H9 (cell line): ENCODE data around the gene OSBP. TPM values are rescaled to one million over a fixed set of nuclear protein-coding genes. Genes with fewer than 3 reads are reported as not detected.

Experiments used
- DNase-seq: peaks from one replicate; pipeline ENCODE4 v3.0.0-alpha.2; 2017
- H2AFZ ChIP-seq: one replicate; pipeline ENCODE4 v1.6.1; 2013; ENCODE audit warnings: mild to moderate bottlenecking, low read length, control low read depth, moderate library complexity
- H2AK5ac ChIP-seq: 2 replicates; pipeline ENCODE4 v1.6.1; 2013; ENCODE audit warnings: low read length, control low read depth, mixed read lengths; ENCODE audit not compliant: insufficient read length
- H2BK120ac ChIP-seq: one replicate; pipeline ENCODE4 v1.6.1; 2013; ENCODE audit warnings: low read depth, mild to moderate bottlenecking, low read length, control low read depth, inconsistent platforms; ENCODE audit not compliant: poor library complexity, severe bottlenecking
- H2BK12ac ChIP-seq: 2 replicates; pipeline ENCODE4 v1.6.1; 2013; ENCODE audit warnings: low read length, control low read depth, mixed read lengths, low read depth; ENCODE audit not compliant: insufficient read length
- H2BK15ac ChIP-seq: 2 replicates; pipeline ENCODE4 v1.6.1; 2013; ENCODE audit warnings: low read depth, low read length, control low read depth
- H2BK20ac ChIP-seq: one replicate; pipeline ENCODE4 v1.6.1; 2013; ENCODE audit warnings: low read depth, mild to moderate bottlenecking, low read length, control low read depth, inconsistent platforms; ENCODE audit not compliant: poor library complexity, severe bottlenecking
- H2BK5ac ChIP-seq: 2 replicates; pipeline ENCODE4 v1.6.1; 2013; ENCODE audit warnings: low read length, control low read depth, mixed read lengths; ENCODE audit not compliant: insufficient read length
- H3K14ac ChIP-seq: 2 replicates; pipeline ENCODE4 v1.6.1; 2013; ENCODE audit warnings: low read length, control low read depth; ENCODE audit not compliant: insufficient read depth
- H3K18ac ChIP-seq: 2 replicates; pipeline ENCODE4 v1.6.1; 2013; ENCODE audit warnings: low read depth, mild to moderate bottlenecking, mixed read lengths, low read length, control low read depth; ENCODE audit not compliant: insufficient read length
- H3K23ac ChIP-seq: 2 replicates; pipeline ENCODE4 v1.6.1; 2013; ENCODE audit warnings: low read length, control low read depth, mixed read lengths, low read depth; ENCODE audit not compliant: insufficient read length
- H3K23me2 ChIP-seq: 2 replicates; pipeline ENCODE4 v1.6.1; 2013; ENCODE audit warnings: low read depth, mild to moderate bottlenecking, mixed read lengths, low read length, control low read depth; ENCODE audit not compliant: insufficient read length, poor library complexity, severe bottlenecking
- H3K27ac ChIP-seq: 2 replicates; pipeline ENCODE4 v1.5.1; 2013; ENCODE audit warnings: low read length, control low read depth, mixed read lengths, low read depth; ENCODE audit not compliant: insufficient read length
- H3K27me3 ChIP-seq: 2 replicates; pipeline ENCODE4 v1.6.1; 2013; ENCODE audit warnings: low read length, control low read depth, inconsistent platforms; ENCODE audit not compliant: insufficient read depth
- H3K4ac ChIP-seq: 2 replicates; pipeline ENCODE4 v1.6.1; 2013; ENCODE audit warnings: low read depth, mild to moderate bottlenecking, control low read depth, inconsistent platforms, low read length, moderate library complexity
- H3K4me1 ChIP-seq: 2 replicates; pipeline ENCODE4 v1.6.1; 2013; ENCODE audit warnings: low read length, control low read depth, inconsistent platforms; ENCODE audit not compliant: insufficient read depth
- H3K4me2 ChIP-seq: 2 replicates; pipeline ENCODE4 v1.6.1; 2013; ENCODE audit warnings: low read length, control low read depth, mixed read lengths; ENCODE audit not compliant: insufficient read length, insufficient read depth
- H3K56ac ChIP-seq: 2 replicates; pipeline ENCODE4 v1.6.1; 2013; ENCODE audit warnings: low read depth, mild to moderate bottlenecking, mixed read lengths, low read length, control low read depth; ENCODE audit not compliant: insufficient read length
- H3K79me1 ChIP-seq: 2 replicates; pipeline ENCODE4 v1.6.1; 2013; ENCODE audit warnings: low read depth, mild to moderate bottlenecking, moderate library complexity, low read length, control low read depth, inconsistent platforms; ENCODE audit not compliant: insufficient read depth, poor library complexity, severe bottlenecking
- H3K79me2 ChIP-seq: 2 replicates; pipeline ENCODE4 v1.6.1; 2013; ENCODE audit warnings: low read length, control low read depth, inconsistent platforms; ENCODE audit not compliant: insufficient read depth
- H3K9ac ChIP-seq: 2 replicates; pipeline ENCODE4 v1.6.1; 2013; ENCODE audit warnings: low read length, control low read depth, mixed read lengths; ENCODE audit not compliant: insufficient read length; ENCODE audit errors: extremely low read depth
- H3K9me3 ChIP-seq: one replicate; pipeline ENCODE4 v1.6.1; 2013; ENCODE audit warnings: low read depth, low read length, inconsistent platforms; ENCODE audit not compliant: control insufficient read depth
- H3T11ph ChIP-seq: one replicate; pipeline ENCODE4 v1.6.1; 2013; ENCODE audit warnings: mild to moderate bottlenecking, low read length, control low read depth, inconsistent platforms
- H4K20me1 ChIP-seq: one replicate; pipeline ENCODE4 v1.6.1; 2013; ENCODE audit not compliant: control insufficient read depth, insufficient read length, insufficient read depth
- H4K5ac ChIP-seq: 2 replicates; pipeline ENCODE4 v1.6.1; 2013; ENCODE audit warnings: low read depth, mild to moderate bottlenecking, mixed read lengths, low read length, control low read depth; ENCODE audit not compliant: insufficient read length
- H4K8ac ChIP-seq: replicated peaks from 2 replicates; pipeline ENCODE4 v1.6.1; 2013; ENCODE audit warnings: low read length, control low read depth, mixed read lengths, low read depth; ENCODE audit not compliant: insufficient read length
- H4K91ac ChIP-seq: 2 replicates; pipeline ENCODE4 v1.6.1; 2013; ENCODE audit warnings: low read depth, mild to moderate bottlenecking, moderate library complexity, mixed read lengths, low read length, control low read depth; ENCODE audit not compliant: insufficient read length
- H3K27ac Mint-ChIP-seq, 3 experiments: 2 replicates in 2 of 3; 3 replicates in 1 of 3; pipeline ENCODE4 v1.8.0; 2020 to 2021; ENCODE audit warnings: mixed read lengths in 3 of 3, mild to moderate bottlenecking in 1 of 3, moderate library complexity in 1 of 3
- H3K27me3 Mint-ChIP-seq: 2 replicates; pipeline ENCODE4 v1.8.0; 2021; ENCODE audit warnings: low read depth, mild to moderate bottlenecking, moderate library complexity, mixed read lengths
- H3K36me3 Mint-ChIP-seq, 3 experiments: 2 replicates in 2 of 3; 3 replicates in 1 of 3; pipeline ENCODE4 v1.8.0; 2020 to 2021; ENCODE audit warnings: low read depth in 3 of 3, mixed read lengths in 3 of 3; ENCODE audit not compliant: insufficient read depth in 1 of 3
- H3K4me1 Mint-ChIP-seq, 2 experiments: 2 replicates each; pipeline ENCODE4 v1.8.0; 2020; ENCODE audit warnings: mixed read lengths in 2 of 2
- H3K4me3 Mint-ChIP-seq, 2 experiments: 2 replicates in 1 of 2; 3 replicates in 1 of 2; pipeline ENCODE4 v1.8.0; 2020 to 2021; ENCODE audit warnings: mild to moderate bottlenecking in 2 of 2, mixed read lengths in 2 of 2, moderate library complexity in 1 of 2
- H3K9me3 Mint-ChIP-seq, 2 experiments: 2 replicates in 1 of 2; 3 replicates in 1 of 2; pipeline ENCODE4 v1.8.0; 2020; ENCODE audit warnings: mild to moderate bottlenecking in 2 of 2, mixed read lengths in 2 of 2, moderate library complexity in 1 of 2
- WGBS: extraction: QIAGEN DNeasy Blood & Tissue Kit; methylation state at CpG from one replicate; pipeline ENCODE4 v1.1.7; 2013; ENCODE audit warnings: missing lambda C conversion rate, low lambda C conversion rate, mixed read lengths; ENCODE audit not compliant: insufficient read length; ENCODE audit errors: extremely low coverage; 5-methylcytosine and 5-hydroxymethylcytosine counted together
- total RNA-seq: library from RNA; stranded (reverse); gene quantifications from 2 replicates; pipeline ENCODE4 v1.2.1, GENCODE V29; 2021
- TF ChIP-seq, protein P1 (sequence below): fragments of 200-600 bp; sonication (generic); conservative IDR thresholded peaks from 3 replicates; pipeline ENCODE4 v1.8.0; 2021; ENCODE audit warnings: antibody characterized with exemption, mild to moderate bottlenecking

Gene OSBP
- total RNA-seq, 1 experiment from 2014 or later: 48.5 TPM

DNA sequence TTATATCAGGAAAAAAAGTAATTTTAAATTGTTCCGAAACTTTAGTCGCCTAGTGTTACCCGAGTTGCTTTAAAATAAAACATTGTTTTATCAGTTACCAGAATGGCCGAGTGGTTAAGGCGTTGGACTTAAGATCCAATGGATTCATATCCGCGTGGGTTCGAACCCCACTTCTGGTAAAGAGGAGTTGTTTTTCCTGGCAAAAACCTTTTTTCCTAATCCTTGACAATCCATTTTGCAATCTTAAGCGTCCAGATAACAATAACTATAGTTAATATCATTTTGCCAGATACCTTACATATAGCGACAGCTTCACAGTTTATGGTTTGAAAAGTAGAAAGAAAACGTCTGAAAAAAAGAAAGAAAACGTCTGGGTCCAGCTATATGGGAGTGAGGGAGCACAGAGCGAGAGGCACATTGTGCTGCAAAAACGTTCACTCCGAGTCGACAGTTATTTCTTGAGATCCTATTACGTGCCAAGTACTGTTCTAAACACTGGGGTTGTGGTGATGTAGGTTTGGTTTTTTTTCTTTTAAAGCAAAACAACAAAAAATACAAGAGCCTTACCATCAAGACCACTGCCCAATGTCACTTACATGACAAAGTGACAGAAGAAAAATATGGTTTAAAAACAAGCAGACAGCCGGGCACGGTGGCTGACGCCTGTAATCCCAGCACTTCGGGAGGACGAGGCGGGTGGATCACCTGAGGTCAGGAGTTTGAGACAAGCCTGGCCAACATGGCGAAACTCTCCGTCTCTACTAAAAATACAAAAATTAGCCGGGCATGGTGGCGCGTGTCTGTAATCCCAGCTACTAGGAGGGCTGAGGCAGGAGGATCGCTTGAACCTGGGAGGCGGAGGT lies 63.7 kb downstream of the OSBP start:
- Histone ChIP-seq H2AK5ac (no peak overlapping the region), H4K91ac (no peak overlapping the region), H2BK5ac (no peak overlapping the region), H3T11ph (no peak overlapping the region), H4K20me1 (no peaks in the 10 kb centered on the region), H3K4me1 (0 out of 2 replicates have a peak, but pooled peaks cover 4% of the 10 kb centered on the region), H3K9ac (no peak overlapping the region), H2BK20ac (no peak overlapping the region), H3K23ac (no peak overlapping the region), H3K79me1 (no peaks in the 10 kb centered on the region), H3K18ac (no peak overlapping the region), H3K56ac (no peak overlapping the region), H3K23me2 (peaks cover 12% of the 10 kb centered on the region), H4K5ac (no peak overlapping the region), H3K27ac (no peak overlapping the region), H2BK120ac (no peak overlapping the region), H2BK15ac (no peak overlapping the region), H4K8ac (no peak overlapping the region), H3K14ac (no peak overlapping the region), H3K79me2 (no peaks in the 10 kb centered on the region), H3K9me3 (no peaks in the 10 kb centered on the region), H3K4ac (no peak overlapping the region), H2BK12ac (no peak overlapping the region), H3K27me3 (no peaks in the 10 kb centered on the region), H2AFZ (no peak overlapping the region), H3K4me2 (peak overlapping the region; percentile 92)
- Mint-ChIP-seq H3K36me3 (no peaks in the 10 kb centered on the region; a peak in 2 of 7 replicates), H3K4me3 (peak overlapping the region; percentile 72 to 84), H3K9me3 (peaks cover 2 to 8% of the 10 kb centered on the region in 2 experiments; a peak in 2 of 5 replicates), H3K27me3 (peaks cover 18% of the 10 kb centered on the region), H3K4me1 (peaks cover 17 to 25% of the 10 kb centered on the region in 2 experiments), H3K27ac (peak overlapping the region in 1 of 3 experiments; percentile 31; a peak in 1 of 7 replicates)
- peak; percentile 36 for DNase-seq
- WGBS: no CpG with 5 or more reads among the region's 30 CpGs
- TF ChIP-seq, protein P1, sequence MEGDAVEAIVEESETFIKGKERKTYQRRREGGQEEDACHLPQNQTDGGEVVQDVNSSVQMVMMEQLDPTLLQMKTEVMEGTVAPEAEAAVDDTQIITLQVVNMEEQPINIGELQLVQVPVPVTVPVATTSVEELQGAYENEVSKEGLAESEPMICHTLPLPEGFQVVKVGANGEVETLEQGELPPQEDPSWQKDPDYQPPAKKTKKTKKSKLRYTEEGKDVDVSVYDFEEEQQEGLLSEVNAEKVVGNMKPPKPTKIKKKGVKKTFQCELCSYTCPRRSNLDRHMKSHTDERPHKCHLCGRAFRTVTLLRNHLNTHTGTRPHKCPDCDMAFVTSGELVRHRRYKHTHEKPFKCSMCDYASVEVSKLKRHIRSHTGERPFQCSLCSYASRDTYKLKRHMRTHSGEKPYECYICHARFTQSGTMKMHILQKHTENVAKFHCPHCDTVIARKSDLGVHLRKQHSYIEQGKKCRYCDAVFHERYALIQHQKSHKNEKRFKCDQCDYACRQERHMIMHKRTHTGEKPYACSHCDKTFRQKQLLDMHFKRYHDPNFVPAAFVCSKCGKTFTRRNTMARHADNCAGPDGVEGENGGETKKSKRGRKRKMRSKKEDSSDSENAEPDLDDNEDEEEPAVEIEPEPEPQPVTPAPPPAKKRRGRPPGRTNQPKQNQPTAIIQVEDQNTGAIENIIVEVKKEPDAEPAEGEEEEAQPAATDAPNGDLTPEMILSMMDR: no peak
